Small intestine (tissue), 7 donors: Measurements from ENCODE around the gene LEFTY1. TPM values are rescaled to one million over a fixed set of nuclear protein-coding genes. Genes with fewer than 3 reads are reported as not detected.
A peak's percentile ranks its signal among the peaks of the same experiment; 100 is the strongest.

Experiments
- DNase-seq, 2 donors: peaks; one replicate each; pipeline versions ENCODE4 v3.0.0 to v3.0.0-alpha.2; 2013
- FAIRE-seq: peaks from 2 replicates; lab custom pipeline; 2012; peaks lifted over from hg19 to GRCh38; lab: Jason Lieb, UNC
- H3K27ac ChIP-seq, 3 donors: one replicate each; pipeline ENCODE4 v1.5.1; 2013; ENCODE audit warnings: low read length in 2 of 3, mild to moderate bottlenecking in 2 of 3, control low read depth in 1 of 3, inconsistent platforms in 1 of 3, low read depth in 1 of 3, moderate library complexity in 1 of 3
- H3K27me3 ChIP-seq, 3 donors: one replicate each; pipeline ENCODE4 v1.6.1; 2013; ENCODE audit warnings: low read length in 3 of 3, inconsistent platforms in 1 of 3; ENCODE audit not compliant: control insufficient read depth in 3 of 3, insufficient read depth in 3 of 3
- H3K36me3 ChIP-seq, 3 donors: one replicate each; pipeline ENCODE4 v1.6.1; 2013; ENCODE audit warnings: low read length in 3 of 3, inconsistent platforms in 1 of 3, low read depth in 1 of 3, mild to moderate bottlenecking in 1 of 3, moderate library complexity in 1 of 3; ENCODE audit not compliant: control insufficient read depth in 3 of 3, insufficient read depth in 2 of 3
- H3K4me1 ChIP-seq, 3 donors: one replicate each; pipeline ENCODE4 v1.6.1; 2013; ENCODE audit warnings: low read length in 2 of 3, inconsistent platforms in 1 of 3, low read depth in 1 of 3, mild to moderate bottlenecking in 1 of 3, moderate library complexity in 1 of 3; ENCODE audit not compliant: control insufficient read depth in 3 of 3, insufficient read depth in 2 of 3
- H3K4me3 ChIP-seq, 3 donors: one replicate each; pipeline ENCODE4 v1.5.1; 2013; ENCODE audit warnings: low read length in 3 of 3, control low read depth in 1 of 3, inconsistent platforms in 1 of 3, low read depth in 1 of 3, mild to moderate bottlenecking in 1 of 3, moderate library complexity in 1 of 3
- H3K9me3 ChIP-seq, 2 donors: one replicate each; pipeline ENCODE4 v1.6.1; 2013; ENCODE audit warnings: low read depth in 1 of 2, low read length in 1 of 2; ENCODE audit not compliant: control insufficient read depth in 2 of 2, insufficient read depth in 1 of 2
- whole genome bisulfite sequencing, 3 donors: extraction: QIAGEN DNeasy Blood & Tissue Kit; methylation state at CpG; one replicate each; pipeline ENCODE4 v1.1.7; 2013; 5-methylcytosine and 5-hydroxymethylcytosine counted together
- polyA plus RNA-seq, 4 donors: library from polyadenylated mRNA; stranded (reverse) in 3 of 4; unstranded in 1 of 4; fragments of 200-250 nt in 3 of 4; fragments of 120-200 nt in 1 of 4; gene quantifications; one replicate each; pipeline versions ENCODE4 v1.2.1 to v1.2.3, GENCODE V29; 2013
- donor health status: healthy with polysubstance abuse.
- donor health status: control.
- donor health status: control.
- donor health status: Bipolar disorder and iron deficiency.
- donor health status: healthy.

The LEFTY1 gene
- polyA plus RNA-seq, 4 donors: 0.19 to 0.58 TPM; not detected in 2

GRCh38 chr1:225909477-225909876, 20.5 kb upstream of the LEFTY1 start:
- no peak for DNase-seq
- Histone ChIP-seq H3K27ac (no peak overlapping the region), H3K27me3 (no peaks in the 10 kb centered on the region), H3K4me1 (peaks cover 0 to 5% (median 0%) of the 10 kb centered on the region in 3 donors), H3K9me3 (no peaks in the 10 kb centered on the region), H3K4me3 (no peak overlapping the region), H3K36me3 (peaks cover 0 to 2% (median 0%) of the 10 kb centered on the region in 3 donors)
- FAIRE-seq: no peak
- WGBS, 3 donors: 87 to 100% (median 94%) methylated on average over 1 of the region's 1 CpG

GRCh38 chr1:225908773-225909172, 19.8 kb upstream of the LEFTY1 start:
- no peaks in the 10 kb centered on the region for H3K27me3 ChIP-seq
- H3K4me3 ChIP-seq: no peak overlapping the region
- DNase-seq (no peak), FAIRE-seq (no peak)
- WGBS, 3 donors: 27 to 64% (median 37%) methylated on average over 2 of the region's 2 CpGs
- H3K27ac ChIP-seq: no peak overlapping the region
- no peaks in the 10 kb centered on the region for H3K9me3 ChIP-seq
- peaks cover 0 to 5% (median 0%) of the 10 kb centered on the region in 3 donors for H3K4me1 ChIP-seq
- no peaks in the 10 kb centered on the region for H3K36me3 ChIP-seq

GRCh38 chr1:225908013-225908640, 19.2 kb upstream of the LEFTY1 start:
- no peaks in the 10 kb centered on the region for H3K9me3 ChIP-seq
- FAIRE-seq (no peak), DNase-seq (no peak)
- WGBS, 3 donors: 60 to 79% (median 61%) methylated on average over 5 of the region's 5 CpGs
- H3K4me3 ChIP-seq: no peak overlapping the region
- peaks cover 0 to 5% (median 0%) of the 10 kb centered on the region in 3 donors for H3K4me1 ChIP-seq
- no peaks in the 10 kb centered on the region for H3K36me3 ChIP-seq
- H3K27me3 ChIP-seq: no peaks in the 10 kb centered on the region
- H3K27ac ChIP-seq: no peak overlapping the region

- Histone ChIP-seq H3K4me1 (peaks cover 0 to 5% (median 0%) of the 10 kb centered on the region in 3 donors), H3K9me3 (no peaks in the 10 kb centered on the region), H3K4me3 (no peak overlapping the region), H3K36me3 (no peaks in the 10 kb centered on the region), H3K27me3 (no peaks in the 10 kb centered on the region), H3K27ac (no peak overlapping the region)
- no peak for FAIRE-seq
- no peak for DNase-seq
- WGBS, 3 donors: 92 to 96% (median 93%) methylated on average over 7 of the region's 7 CpGs
Measured at GRCh38 chr1:225907341-225907740, 18.4 kb upstream of the LEFTY1 start.

- FAIRE-seq: no peak
- Histone ChIP-seq H3K36me3 (no peaks in the 10 kb centered on the region), H3K4me1 (peaks cover 0 to 5% (median 0%) of the 10 kb centered on the region in 3 donors), H3K27me3 (no peaks in the 10 kb centered on the region), H3K4me3 (no peak overlapping the region), H3K9me3 (no peaks in the 10 kb centered on the region), H3K27ac (no peak overlapping the region)
- DNase-seq: no peak
- 91 to 95% (median 94%) methylated on average over 6 of the region's 6 CpGs for WGBS, 3 donors
Measured at GRCh38 chr1:225906467-225906866, 17.5 kb upstream of the LEFTY1 start.

- no peaks in the 10 kb centered on the region for H3K9me3 ChIP-seq
- H3K27ac ChIP-seq: no peak overlapping the region
- no peak for FAIRE-seq
Measured at GRCh38 chr1:225903623-225904022, 14.7 kb upstream of the LEFTY1 start.

GRCh38 chr1:225899044-225899925, 10.3 kb upstream of the LEFTY1 start:
- H3K27ac ChIP-seq: no peak overlapping the region
- WGBS, 3 donors: 64 to 73% (median 64%) methylated on average over 4 of the region's 4 CpGs
- peaks cover 0 to 6% (median 0%) of the 10 kb centered on the region in 3 donors for H3K4me1 ChIP-seq
- H3K27me3 ChIP-seq: no peaks in the 10 kb centered on the region
- no peak for DNase-seq
- no peak overlapping the region for H3K4me3 ChIP-seq
- no peaks in the 10 kb centered on the region for H3K9me3 ChIP-seq
- no peak for FAIRE-seq
- no peaks in the 10 kb centered on the region for H3K36me3 ChIP-seq

More at GRCh38 chr1:225903623-225904022, 14.7 kb upstream of the LEFTY1 start:
- Histone ChIP-seq H3K4me1 (no peaks in the 10 kb centered on the region), H3K36me3 (no peaks in the 10 kb centered on the region), H3K27me3 (no peaks in the 10 kb centered on the region), H3K4me3 (no peak overlapping the region)
- 89 to 92% (median 91%) methylated on average over 4 of the region's 4 CpGs for WGBS, 3 donors
- no peak for DNase-seq

GRCh38 chr1:225897595-225898514, 8.9 kb upstream of the LEFTY1 start:
- H3K4me1 ChIP-seq: peaks cover 0 to 6% (median 0%) of the 10 kb centered on the region in 3 donors
- no peaks in the 10 kb centered on the region for H3K36me3 ChIP-seq
- WGBS, 3 donors: 78 to 81% (median 81%) methylated on average over 19 of the region's 19 CpGs
- FAIRE-seq (no peak), DNase-seq (no peak)
- H3K9me3 ChIP-seq: no peaks in the 10 kb centered on the region
- peak overlapping the region in 1 of 3 donors; percentile 65 for H3K27ac ChIP-seq
- no peaks in the 10 kb centered on the region for H3K27me3 ChIP-seq
- no peak overlapping the region for H3K4me3 ChIP-seq
